ENCODE measurements around the gene DOCK11.

The DOCK11 gene

GRCh38 chrX:118504581-118504980 is 9.0 kb downstream of the DOCK11 start:
- TF ChIP-seq EZH2 (IDR thresholded peaks at IDR 0.05; ENCODE audit: borderline replicate concordance, low read length) (no peak), CTCF (IDR thresholded peaks at IDR 0.05; ENCODE audit: low read length) (no peak)
- no peaks in the 10 kb centered on the region for H3K9me3 ChIP-seq (ENCODE audit: low read length)
- H3F3A ChIP-seq (ENCODE audit: insufficient read depth, low read length): no peaks in the 10 kb centered on the region
- no peaks in the 10 kb centered on the region for H3K79me2 ChIP-seq (ENCODE audit: insufficient read depth, low read length)
- no peaks in the 10 kb centered on the region for H4K20me1 ChIP-seq (ENCODE audit: insufficient read depth, low read length)
- H3K4me3 ChIP-seq (ENCODE audit: low read depth, low read length, poor library complexity, severe bottlenecking): no peak overlapping the region
- no peak overlapping the region for H3K27ac ChIP-seq (ENCODE audit: low read depth, low read length, poor library complexity, severe bottlenecking)
- no peak overlapping the region for H2AFZ ChIP-seq (ENCODE audit: low read length)
- H3K27me3 ChIP-seq (ENCODE audit: insufficient read depth, low read length): no peaks in the 10 kb centered on the region
- no peak overlapping the region for H3K4me2 ChIP-seq (ENCODE audit: low read length)
- H3K9ac ChIP-seq (ENCODE audit: low read length): no peak overlapping the region
- H3K4me1 ChIP-seq (ENCODE audit: insufficient read depth, low read length, severe bottlenecking): peaks cover 19% of the 10 kb centered on the region
- H3K36me3 ChIP-seq (ENCODE audit: insufficient read depth, low read length): no peaks in the 10 kb centered on the region
- no peaks in the 10 kb centered on the region for H3K9me2 ChIP-seq (ENCODE audit: low read depth, low read length)

GRCh38 chrX:118506805-118507480 is 11.3 kb downstream of the DOCK11 start:
- Histone ChIP-seq H3K27ac (ENCODE audit: low read depth, low read length, poor library complexity, severe bottlenecking) (no peak overlapping the region), H3K27me3 (ENCODE audit: insufficient read depth, low read length) (no peaks in the 10 kb centered on the region), H3K79me2 (ENCODE audit: insufficient read depth, low read length) (no peaks in the 10 kb centered on the region), H3K36me3 (ENCODE audit: insufficient read depth, low read length) (no peaks in the 10 kb centered on the region), H3F3A (ENCODE audit: insufficient read depth, low read length) (no peaks in the 10 kb centered on the region), H3K9me3 (ENCODE audit: low read length) (no peaks in the 10 kb centered on the region), H4K20me1 (ENCODE audit: insufficient read depth, low read length) (no peaks in the 10 kb centered on the region), H3K9ac (ENCODE audit: low read length) (no peak overlapping the region), H3K4me3 (ENCODE audit: low read depth, low read length, poor library complexity, severe bottlenecking) (no peak overlapping the region), H3K9me2 (ENCODE audit: low read depth, low read length) (no peaks in the 10 kb centered on the region), H3K4me1 (ENCODE audit: insufficient read depth, low read length, severe bottlenecking) (peaks cover 19% of the 10 kb centered on the region), H2AFZ (ENCODE audit: low read length) (no peak overlapping the region), H3K4me2 (ENCODE audit: low read length) (no peak overlapping the region)
- TF ChIP-seq EZH2 (IDR thresholded peaks at IDR 0.05; ENCODE audit: borderline replicate concordance, low read length) (no peak), CTCF (IDR thresholded peaks at IDR 0.05; ENCODE audit: low read length) (no peak)

GRCh38 chrX:118507766-118508165 is 12.2 kb downstream of the DOCK11 start:
- H3K9me3 ChIP-seq (ENCODE audit: low read length): no peaks in the 10 kb centered on the region
- H4K20me1 ChIP-seq (ENCODE audit: insufficient read depth, low read length): no peaks in the 10 kb centered on the region
- no peaks in the 10 kb centered on the region for H3K79me2 ChIP-seq (ENCODE audit: insufficient read depth, low read length)
- H3K4me3 ChIP-seq (ENCODE audit: low read depth, low read length, poor library complexity, severe bottlenecking): no peak overlapping the region
- peaks cover 11% of the 10 kb centered on the region for H3K4me1 ChIP-seq (ENCODE audit: insufficient read depth, low read length, severe bottlenecking)
- no peak overlapping the region for H3K4me2 ChIP-seq (ENCODE audit: low read length)
- H3K27me3 ChIP-seq (ENCODE audit: insufficient read depth, low read length): no peaks in the 10 kb centered on the region
- H3K9ac ChIP-seq (ENCODE audit: low read length): no peak overlapping the region
- no peak for TF ChIP-seq CTCF (IDR thresholded peaks at IDR 0.05; ENCODE audit: low read length)
- no peak for TF ChIP-seq EZH2 (IDR thresholded peaks at IDR 0.05; ENCODE audit: borderline replicate concordance, low read length)
- no peak overlapping the region for H2AFZ ChIP-seq (ENCODE audit: low read length)
- H3K36me3 ChIP-seq (ENCODE audit: insufficient read depth, low read length): no peaks in the 10 kb centered on the region
- no peaks in the 10 kb centered on the region for H3F3A ChIP-seq (ENCODE audit: insufficient read depth, low read length)
- H3K9me2 ChIP-seq (ENCODE audit: low read depth, low read length): no peaks in the 10 kb centered on the region
- no peak overlapping the region for H3K27ac ChIP-seq (ENCODE audit: low read depth, low read length, poor library complexity, severe bottlenecking)
